Stimulated activated CD4-positive, alpha-beta T cell treated with anti-CD3 and anti-CD28 coated beads, Interleukin-2, amount 100 ng/mL, for 48 hours (primary cell): ENCODE data around the gene LCN2.
A peak's percentile ranks its signal among the peaks of the same experiment; 100 is the strongest.
"Not testable (repeated sequence)": the region's sequence is repeated elsewhere in the genome, so short reads cannot be mapped to it uniquely, and the experiment has no call there.

Experiments
- DNase-seq, 2 donors: peaks; one replicate each; pipeline ENCODE4 v3.0.0-alpha.2; 2020

LCN2 gene

DNA sequence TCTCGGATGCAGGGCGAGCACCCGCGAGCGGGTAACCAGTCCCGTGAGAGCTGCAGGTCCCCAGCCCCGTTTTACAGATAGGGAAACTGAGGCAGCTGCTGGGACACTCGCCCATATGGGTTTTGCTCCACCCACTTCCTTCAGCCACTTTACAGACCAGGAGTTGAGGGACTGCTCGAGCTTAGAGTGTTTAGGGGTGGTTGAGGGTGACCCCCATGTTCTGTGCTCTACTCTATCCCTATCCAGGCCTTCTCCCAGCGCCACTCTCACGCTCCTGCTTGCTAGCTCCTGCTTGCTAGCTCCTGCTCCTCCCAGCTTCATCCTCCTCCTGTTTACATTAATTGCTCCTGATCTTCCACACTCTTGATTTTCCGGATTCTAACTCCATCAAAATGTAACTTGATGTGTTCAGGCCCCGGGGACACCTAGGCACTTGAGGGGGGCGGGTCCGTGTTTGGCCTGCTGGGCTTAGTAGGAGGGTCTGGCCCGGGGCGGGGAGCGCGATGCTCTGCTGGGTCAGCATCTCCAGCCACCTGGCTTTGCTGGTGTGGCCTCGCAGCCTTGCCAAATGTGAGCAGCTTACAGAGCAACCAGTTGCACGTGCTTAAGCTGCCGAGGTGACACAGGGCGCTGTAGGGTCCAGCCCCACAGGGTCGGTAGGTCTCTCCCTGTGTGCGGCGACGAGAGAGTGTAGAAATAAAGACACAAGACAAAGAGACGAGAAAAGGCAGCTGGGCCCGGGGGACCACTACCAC lies 20.2 kb upstream of the LCN2 start:
- no peak for DNase-seq

DNA sequence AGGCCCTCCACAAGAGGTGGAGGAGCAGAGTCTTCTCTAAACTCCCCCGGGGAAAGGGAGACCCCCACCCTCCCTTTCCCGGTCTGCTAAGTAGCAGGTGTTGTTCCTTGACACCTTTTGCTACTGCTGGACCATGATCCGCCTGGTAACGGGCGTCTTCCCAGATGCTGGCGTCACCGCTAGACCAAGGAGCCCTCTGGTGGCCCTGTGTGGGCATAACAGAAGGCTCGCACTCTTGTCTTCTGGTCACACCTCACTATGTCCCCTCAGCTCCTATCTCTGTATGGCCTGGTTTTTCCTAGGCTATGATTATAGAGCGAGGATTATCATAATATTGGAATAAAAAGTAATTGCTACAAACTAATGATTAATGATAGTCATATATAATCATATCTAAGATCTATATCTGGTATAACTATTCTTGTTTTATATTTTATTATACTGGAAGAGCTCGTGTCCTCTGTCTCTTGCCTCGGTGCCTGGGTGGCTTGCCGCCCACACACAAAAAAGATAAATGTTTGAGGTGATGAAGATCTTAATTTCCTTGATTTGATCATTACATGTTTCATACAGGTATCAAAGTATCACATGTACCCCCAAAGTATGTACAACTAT lies 19.2 kb upstream of the LCN2 start:
- DNase-seq: peak; percentile 43 to 48

DNA sequence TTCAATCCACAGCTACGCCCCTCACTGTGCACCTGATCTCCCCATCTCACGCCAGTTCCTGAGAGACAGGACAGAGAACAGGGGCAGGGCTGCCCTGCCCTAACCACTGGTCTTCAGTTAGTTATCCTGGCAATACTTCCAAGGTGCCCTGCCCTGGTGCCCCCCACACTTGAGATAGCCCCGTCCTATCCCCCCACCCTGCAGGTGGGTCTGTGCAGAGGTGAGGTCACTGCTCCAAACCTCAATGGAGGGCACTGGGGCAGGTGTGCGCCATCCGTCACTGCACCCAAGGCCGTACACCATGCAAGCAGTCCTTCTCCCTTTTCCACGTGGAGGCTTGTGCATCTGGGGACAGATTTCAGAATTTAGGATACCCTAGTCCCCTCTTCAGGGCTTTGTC lies 18.6 kb upstream of the LCN2 start:
- not testable (repeated sequence) for DNase-seq

DNA sequence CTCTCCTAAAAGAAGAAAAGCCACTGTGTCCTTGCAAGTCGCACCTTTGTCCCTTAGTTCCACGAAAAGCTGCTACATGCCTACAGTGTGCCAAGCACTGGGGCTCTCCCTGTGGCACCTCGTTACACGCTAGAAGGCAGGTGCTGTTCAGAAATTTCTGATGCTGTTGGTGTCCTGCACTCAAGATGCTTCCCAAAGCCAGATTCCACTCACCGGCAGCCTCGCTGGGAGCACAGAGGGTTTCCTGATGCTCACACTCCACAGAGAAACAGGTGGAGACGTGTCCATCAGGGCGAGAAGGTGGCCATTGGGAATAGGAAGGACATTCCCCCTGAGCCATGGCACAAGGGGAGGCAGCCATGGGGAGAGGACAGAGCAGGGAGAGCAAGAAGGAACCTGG lies 17.9 kb upstream of the LCN2 start:
- not testable (repeated sequence) for DNase-seq

DNA sequence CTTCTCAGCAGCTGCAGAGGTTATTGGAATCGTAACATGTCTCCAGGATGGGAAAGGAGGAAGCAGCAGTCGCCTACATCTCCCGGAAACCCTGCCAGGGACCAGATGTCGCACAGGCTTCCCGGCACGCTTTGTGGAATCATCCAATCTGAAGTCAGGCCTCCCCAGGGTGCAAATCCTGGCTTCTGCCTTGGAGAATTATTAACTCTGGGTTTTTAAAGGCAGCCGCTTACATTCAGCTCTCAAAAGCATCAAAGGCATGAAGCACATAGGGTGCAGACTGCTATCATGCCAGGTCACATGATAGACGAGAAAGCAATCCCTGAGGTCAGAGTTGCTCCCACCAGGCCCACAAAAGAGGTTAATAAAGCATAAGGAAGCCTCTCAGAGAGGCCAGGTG lies 17.1 kb upstream of the LCN2 start:
- DNase-seq: not testable (repeated sequence)

DNA sequence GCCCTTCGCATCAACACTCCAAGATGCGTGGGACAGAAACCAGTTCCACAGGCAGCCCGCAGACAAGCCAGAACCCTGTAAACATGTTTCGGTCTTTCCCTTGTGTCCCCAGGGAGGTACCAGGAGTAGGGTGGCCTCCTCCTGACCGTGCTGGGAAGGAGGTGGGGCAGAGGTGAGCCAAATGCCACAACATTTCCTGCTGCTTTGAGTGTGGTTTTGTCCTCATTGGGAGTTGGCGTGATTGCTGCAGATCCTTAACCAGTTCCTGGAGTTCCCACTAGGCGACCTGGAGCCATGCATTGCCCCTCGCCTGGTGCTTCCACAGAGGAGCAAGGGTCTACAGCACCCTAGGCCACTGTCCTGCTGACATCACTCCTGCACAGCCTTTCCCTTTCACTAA lies 13.7 kb upstream of the LCN2 start:
- not testable (repeated sequence) for DNase-seq

DNA sequence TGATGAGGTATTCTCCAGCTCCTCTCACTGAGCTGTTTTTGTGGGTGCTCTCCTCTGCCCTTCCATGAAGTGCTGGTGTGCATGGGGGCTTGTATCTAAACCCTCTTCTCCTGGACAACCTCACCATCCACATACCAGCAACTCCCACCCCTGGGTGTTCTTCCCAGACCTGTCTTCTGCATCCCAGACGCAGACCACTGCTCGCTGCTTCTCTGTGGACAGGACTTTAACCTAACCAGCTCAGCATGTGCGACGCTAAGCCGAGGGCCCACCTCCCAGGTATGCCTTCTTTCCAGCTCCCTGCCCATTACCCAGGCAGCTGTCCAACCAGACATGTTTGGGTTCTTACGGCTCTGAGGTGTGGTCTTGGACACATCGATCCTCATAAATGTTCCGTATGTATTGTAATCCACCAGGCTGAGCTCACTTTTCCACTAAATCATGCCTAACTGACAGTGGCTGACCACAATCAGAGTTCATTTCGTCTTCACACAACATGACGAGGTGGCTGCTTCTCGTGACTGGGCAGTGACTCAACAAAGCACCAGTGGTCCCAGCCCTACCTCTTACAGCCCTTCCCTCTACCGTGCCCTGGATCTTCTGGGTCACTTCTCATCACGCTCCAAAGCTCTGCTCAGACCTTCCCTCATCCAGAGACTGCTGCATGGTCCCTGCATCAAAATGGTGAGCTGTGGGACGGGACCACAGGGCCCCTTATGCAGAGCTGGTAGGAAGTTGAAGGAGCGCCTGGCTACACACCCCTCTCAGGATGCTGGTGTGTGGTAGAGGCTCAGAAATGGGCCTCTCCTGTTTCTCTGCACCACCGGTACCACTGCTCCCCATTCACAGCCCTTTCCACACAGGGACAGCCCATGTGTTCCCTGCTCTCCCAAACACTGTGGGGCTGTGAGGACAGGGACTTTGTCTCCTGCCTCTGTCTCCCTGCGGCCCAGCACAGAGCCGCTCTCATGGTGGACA lies 12.1 kb upstream of the LCN2 start:
- no peak for DNase-seq

DNA sequence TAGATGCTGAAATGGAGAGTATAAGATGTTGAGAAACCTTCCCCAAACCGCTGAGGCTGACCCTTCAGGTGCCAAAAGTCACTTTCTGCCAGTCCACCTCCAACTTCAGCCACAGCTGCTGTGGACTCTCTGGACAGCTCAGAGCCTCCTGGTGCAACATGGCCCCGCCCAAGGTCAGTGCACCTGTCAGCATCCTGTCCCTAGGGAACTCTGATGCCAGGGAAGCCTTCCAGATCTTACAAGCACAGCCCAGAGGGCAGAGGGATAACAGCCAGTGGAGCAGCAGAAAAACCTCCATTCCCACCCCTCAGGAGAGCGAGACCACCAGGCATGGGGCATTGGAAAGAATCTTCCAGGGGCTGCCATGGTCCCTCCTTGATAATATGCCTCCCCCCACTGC lies 11.3 kb upstream of the LCN2 start:
- DNase-seq: no peak

DNA sequence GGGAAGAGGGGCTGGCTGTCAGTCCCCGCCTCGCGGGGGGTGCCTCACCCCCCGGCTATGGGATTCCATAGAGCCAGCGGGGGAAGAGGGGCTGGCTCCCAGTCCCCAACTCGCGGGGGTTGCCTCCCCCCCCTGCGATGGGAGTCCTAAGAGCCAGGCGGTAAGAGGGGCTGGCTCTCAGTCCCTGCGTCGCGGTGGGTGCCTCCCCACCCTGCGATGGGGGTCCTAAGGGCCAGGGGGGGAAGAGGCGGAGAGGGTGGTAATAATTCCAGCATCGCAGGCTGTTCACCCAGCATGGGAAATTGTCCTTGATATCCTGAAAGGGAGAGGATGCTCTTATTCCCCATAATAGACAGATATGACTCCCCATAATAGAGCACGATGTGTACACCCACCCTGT lies 9.6 kb upstream of the LCN2 start:
- DNase-seq: no peak

DNA sequence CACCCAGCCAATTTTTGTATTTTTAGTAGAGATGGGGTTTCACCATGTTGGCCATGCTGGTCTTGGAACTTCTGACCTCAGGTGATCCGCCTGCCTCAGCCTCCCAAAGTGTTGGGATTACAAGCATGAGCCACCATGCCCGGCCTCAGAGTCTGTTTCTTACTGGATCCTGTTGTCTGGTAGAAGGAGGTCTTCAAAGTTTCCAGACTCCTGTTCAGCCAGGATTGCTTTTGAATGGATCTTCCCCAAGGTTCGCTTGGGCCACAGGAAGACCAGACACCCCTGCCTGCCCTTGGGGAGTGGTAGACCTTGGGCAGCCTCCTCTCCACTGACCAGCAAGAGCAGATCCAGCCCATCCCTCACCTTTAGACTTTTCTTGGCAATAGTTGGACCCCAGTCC lies 7.6 kb upstream of the LCN2 start:
- no peak for DNase-seq

DNA sequence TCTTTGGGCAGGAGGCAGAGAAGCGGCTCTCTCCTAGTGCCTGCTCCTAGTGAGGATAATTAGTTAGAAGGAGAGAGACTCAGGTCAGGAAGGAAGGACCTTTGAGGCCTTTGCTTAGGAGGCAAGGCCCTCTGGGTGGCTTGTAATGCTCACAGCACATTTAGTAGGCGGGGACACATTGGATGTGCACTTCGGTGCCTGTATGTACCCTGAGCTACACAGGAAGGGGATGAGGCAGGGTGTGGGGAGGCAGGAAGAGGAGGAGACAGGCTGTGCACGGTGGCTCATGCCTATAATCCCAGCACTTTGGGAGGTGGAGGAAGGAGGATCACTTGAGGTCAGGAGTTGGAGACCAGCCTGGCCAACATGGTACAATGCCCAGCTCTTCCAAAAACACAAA lies 7.2 kb upstream of the LCN2 start:
- no peak for DNase-seq

DNA sequence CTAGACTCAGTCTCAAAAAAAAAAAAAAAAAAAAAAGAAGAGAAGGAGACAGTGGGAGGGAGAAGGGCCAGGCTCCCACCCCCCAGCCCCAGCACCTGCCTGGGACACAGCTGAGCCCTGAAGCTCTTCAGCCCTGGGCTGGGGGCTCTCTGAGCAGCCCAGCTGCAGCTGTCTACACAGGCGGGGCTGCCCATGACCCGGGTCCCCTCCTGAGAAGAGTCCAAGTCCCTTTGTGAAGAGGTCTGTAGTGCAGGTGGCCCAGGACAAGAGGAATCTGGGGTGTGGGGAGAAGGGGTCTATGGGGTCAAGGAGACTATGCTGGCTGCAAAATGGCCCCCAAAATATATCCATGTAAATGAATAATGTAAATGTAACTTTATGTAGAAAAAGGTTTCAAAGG lies 6.7 kb upstream of the LCN2 start:
- no peak for DNase-seq

DNA sequence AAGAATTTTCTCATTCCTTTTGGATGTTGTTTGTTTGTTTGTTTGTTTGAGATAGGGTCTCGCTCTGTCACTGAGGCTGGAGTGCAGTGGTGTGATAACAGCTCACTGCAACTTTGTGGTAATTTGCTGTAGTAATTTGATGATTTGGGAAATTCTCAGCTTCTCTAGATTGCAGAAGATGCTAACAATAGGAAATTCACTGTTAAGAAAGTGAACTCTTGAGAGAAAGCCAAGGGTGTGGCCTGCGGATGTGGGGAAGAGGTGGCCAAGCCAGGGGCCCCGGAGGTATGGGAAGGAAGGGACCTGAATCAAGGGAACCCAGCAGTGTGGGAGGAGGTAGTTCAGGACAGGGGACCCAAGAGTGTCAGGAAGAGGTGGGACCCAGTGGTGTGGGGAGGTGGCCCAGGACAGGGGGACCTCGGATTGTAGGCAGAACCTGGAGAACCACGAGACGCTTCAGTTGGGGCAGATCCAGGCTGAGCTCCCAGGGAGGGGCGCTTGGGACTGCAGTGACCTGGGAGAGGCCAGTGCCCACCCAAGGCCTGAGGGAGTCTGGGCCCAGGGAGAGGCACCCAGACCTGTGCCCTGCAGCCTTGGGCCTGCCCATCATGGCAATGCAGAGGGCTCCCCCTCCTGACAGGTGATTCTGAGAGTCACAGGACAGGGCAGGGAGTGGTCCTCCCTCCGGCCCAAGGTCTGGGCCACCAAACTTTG lies 5.6 kb upstream of the LCN2 start:
- DNase-seq: no peak

DNA sequence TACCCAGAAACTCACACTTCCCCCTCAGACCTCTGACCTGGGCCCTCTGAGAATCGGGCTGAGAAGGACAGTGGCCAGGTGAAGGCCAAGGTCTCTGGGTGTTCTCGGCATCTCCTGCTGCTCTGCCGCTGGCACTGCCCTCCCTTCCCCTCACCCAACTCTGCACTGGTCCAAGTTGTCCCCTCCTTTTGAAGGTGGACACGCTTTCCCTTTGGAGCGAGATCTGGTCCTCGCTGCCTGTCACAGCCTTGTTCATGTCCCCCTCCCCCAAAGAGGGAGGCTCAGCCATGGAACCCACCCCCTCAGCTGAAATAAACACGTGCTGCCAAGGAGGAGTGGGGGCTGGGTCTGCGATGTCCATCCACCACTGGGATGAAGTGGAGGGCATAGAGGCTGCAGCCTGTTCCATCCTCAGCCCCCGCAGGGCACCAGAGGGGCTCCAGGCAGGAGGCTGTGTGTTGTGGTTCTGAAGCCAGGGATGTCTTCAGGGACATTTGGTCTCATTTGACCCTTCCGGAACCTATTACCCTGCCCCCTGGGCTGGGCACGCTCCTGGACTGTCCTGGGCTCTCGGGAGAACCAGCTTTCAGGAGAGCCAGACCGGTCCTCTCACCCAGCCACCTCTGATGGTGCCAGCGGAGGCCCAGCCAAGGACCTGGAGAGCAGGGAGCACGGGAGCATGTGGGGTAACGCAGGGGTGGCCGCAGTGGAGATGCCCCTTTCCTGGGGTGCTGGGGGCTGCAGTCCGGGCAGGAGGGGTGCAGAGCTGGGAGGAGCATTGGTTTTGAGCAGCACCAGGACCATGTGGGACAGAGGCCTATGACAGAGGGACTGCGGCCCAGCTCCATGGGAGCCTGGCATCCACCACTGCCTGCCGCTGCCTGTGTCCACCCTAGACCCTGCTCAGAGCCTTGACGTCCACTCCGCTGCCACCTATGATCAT lies 4.7 kb upstream of the LCN2 start:
- DNase-seq: no peak

DNA sequence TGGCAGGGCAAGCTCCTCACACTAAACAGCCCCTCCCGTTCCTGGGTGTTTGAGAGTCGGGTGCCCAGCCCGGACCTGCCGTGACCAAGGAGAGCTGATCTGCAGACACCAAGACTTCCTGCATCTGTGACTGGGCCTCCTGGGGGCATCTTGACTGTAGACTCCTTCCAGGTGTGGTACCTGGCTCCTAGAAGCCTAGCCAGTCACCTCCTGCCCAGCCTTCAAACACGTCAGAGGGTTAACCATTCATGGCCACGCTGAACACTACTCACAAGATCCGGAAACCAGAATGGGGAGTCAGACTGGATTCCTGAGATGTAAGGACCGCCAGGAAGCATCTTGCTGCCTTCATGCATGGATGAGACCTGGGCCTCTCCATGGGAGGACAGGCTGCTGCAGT lies 3.7 kb upstream of the LCN2 start:
- DNase-seq: no peak

DNA sequence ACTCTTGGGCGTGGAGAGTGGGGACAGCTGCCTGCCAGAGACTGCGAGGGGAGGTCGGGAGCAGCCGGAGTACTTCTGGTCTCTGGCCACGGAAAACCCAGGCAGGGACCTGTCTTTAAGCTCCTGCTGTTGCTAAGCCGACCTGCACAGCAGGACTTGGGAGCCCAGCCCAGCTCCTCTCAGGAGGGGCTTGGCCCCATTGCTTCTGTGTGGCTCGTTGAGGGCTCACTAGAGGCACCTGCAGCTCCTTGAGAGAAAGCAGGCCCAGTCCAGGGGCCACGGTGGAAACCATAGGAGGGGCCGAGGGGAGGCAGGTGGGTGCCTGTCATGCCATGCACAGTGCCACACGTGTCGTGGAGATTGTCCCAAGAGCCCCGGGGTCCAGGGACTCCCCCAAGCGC lies 3.3 kb upstream of the LCN2 start:
- DNase-seq: no peak

DNA sequence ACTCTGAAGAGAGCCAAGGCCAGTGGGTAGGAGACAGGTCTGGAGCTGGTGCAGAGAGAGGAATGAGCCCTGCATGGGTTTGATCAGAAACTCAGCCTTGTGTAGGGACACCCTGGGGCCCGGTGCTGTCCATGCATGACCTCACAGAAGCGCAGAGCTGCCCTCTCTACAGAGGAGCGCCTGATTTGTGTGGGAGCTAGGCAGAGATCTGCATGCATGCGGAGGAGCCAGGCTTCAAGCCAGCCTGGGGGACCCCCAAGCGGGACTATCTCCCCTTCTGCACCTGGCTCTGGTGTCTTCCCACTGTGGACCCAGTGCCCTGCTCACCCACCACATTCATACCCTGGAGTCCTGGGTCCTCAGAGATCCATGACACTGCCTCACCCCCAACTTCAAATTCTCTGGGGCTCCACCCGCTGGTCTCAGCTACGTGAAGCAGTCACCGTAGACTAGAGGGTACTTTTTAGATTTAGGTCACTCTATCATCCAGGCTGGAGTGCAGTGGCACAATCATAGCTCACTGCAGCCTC lies 2.6 kb upstream of the LCN2 start:
- DNase-seq: no peak

DNA sequence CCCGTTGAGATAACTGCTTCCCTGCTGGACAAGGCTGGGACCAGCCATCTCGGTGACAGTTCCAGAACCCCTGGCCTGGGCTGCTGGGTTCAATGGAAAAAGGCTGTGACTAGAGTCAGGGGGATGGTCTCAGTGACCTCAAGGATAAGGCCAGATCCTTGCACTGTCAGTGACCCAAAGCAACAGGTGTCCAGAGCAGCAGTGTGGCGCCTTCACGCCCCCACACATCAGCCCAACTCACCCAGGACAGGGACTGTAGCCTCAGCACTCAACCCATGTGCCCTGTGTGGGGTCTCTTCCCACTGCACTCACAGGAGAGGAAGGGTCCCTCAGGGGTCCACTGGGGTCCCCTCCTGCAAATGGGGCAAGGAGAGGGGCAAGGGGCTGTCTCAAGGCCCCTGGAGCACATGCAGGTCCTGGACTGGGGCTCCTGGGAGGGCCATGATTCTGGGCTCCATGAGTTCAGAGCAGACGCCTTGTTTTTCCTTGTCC lies 698 bp upstream of the LCN2 start:
- no peak for DNase-seq

DNA sequence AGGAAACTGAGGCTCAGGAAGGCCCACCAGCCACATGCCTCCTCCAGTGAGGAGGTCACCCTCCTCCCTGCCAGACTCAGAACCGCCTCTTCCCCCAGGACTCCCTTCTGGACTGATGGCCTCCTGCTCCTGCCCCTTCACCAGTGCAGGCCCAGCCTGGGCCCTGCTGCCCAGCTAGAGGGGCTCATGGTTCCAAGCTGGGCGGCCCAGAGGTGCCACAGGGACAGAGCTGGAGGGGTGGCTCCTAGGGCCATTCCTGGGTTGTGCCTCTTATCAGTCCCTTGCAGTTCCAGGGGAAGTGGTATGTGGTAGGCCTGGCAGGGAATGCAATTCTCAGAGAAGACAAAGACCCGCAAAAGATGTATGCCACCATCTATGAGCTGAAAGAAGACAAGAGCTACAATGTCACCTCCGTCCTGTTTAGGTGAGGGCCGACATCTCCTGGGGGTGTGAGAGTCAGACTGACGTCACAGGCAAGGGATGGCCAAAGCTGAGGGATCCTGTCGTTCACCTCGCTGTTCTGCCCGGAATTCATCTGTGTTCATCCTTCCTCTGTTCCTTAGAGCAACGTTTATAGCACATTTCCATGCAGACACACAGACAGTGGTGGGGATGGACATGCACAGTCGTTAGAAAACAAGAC lies 819 bp downstream of the LCN2 start:
- no peak for DNase-seq

DNA sequence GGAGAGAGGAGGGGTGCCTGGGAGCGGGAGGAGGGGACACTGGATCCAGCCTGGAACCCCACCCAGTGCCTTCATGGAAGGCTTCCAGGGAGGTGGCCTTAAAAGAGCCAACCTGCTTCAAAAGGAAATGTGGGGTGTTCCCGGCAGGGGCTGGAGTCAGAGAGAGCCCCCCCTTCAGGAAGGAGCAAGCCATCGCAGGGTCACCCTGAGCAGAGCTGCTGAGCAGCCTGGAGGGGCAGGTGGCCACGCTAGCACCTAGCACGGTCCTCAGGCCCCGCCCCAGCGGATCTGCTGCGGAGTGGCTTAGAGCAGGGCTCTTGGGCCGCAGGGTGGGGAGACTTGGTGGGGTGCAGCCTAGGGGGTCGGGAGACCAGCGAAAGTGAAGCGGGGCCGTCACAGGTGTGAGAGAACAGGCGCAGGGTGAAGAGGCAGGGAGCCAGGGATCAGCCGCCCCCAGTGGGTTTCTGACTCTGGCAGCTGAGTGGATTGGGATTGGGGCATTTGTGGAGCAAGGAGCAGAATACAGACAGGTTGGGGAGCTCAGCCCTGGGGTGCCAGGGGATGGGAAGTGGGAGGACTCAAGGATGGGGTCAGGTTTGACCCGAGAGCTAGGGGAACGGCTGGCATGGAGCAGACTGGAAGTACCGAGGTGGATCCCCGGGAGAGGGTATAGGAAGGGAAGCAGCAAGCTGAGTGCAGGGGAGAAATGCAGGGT lies 1.5 kb downstream of the LCN2 start:
- DNase-seq: no peak
